Activated naive CD8-positive, alpha-beta T cell treated with anti-CD3 and anti-CD28 coated beads, Interleukin-2, amount 10 ng/mL, durations not matched to agents 7 days and 5 days (primary cell): ENCODE results near the gene PARD3B. TPM values are rescaled to one million over a fixed set of nuclear protein-coding genes. Genes with fewer than 3 reads are reported as not detected.
"Not testable (repeated sequence)": the region's sequence is repeated elsewhere in the genome, so short reads cannot be mapped to it uniquely, and the experiment has no call there.

ENCODE experiments used
- ATAC-seq: fragments of 150-1000 bp; cut with Tn5 transposase; one replicate; pipeline ENCODE4 v1.10.0; 2021; ENCODE audit warnings: low read depth, moderate library complexity
- POLR2A ChIA-PET: fragments of 350-600 bp; sonication (Branson Sonifier 250); formaldehyde crosslinking; loops from one replicate; lab custom pipeline; 2021; ENCODE audit warnings: antibody characterized with exemption; lab: Charles Lee
- DNase-seq: peaks from one replicate; pipeline ENCODE4 v3.0.0; 2021
- H3K27ac Mint-ChIP-seq: one replicate; pipeline ENCODE4 v1.8.0; 2022; ENCODE audit warnings: mild to moderate bottlenecking, mixed read lengths
- H3K27me3 Mint-ChIP-seq: one replicate; pipeline ENCODE4 v1.8.0; 2022; ENCODE audit warnings: mild to moderate bottlenecking, moderate library complexity, mixed read lengths
- H3K36me3 Mint-ChIP-seq: one replicate; pipeline ENCODE4 v1.8.0; 2021; ENCODE audit warnings: mild to moderate bottlenecking, mixed read lengths
- H3K4me1 Mint-ChIP-seq: one replicate; pipeline ENCODE4 v1.8.0; 2021; ENCODE audit warnings: mixed read lengths
- H3K4me3 Mint-ChIP-seq: one replicate; pipeline ENCODE4 v1.8.0; 2022; ENCODE audit warnings: mild to moderate bottlenecking, moderate library complexity, mixed read lengths
- H3K9me3 Mint-ChIP-seq: one replicate; pipeline ENCODE4 v1.8.0; 2021; ENCODE audit warnings: mixed read lengths
- total RNA-seq, 2 experiments: library from RNA; stranded (reverse); gene quantifications; one replicate each; pipeline ENCODE4 v1.2.3, GENCODE V29; 2021

PARD3B gene
- total RNA-seq, 2 experiments from 2014 or later: 0.55 to 1.0 TPM

DNA sequence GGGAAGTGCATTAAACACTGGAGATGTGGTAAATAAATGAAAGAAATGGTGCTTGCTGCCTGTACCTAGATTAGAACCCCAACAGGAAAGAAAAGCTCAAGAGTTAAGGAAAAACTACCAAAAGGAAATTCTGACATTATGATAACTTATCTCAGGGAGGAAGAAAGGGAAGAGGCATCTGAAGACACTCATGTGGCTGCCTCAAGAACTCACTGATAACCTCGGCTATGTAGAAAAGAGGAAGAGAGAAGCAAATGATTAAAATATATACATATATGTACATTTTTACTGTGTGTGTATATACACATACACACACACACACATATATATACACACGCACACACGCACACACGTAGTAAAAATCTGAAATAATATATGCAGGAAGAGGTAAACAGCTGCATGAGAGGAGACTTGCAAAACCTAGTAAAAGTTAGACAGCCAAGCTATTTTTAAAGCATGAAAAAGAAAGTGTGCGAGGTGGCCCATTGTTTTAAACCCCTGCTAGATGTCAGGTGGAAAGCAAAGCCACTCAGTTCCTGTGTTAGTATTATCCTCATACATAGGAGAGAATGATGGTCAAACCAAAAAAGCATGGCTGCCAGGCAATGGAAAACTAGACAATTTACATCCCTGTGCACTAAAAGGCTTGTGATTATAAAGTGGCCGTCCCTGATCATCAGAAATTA is 654.0 kb downstream of the PARD3B start:
- H3K4me1 Mint-ChIP-seq: peaks cover 3% of the 10 kb centered on the region
- peaks cover 4% of the 10 kb centered on the region for H3K9me3 Mint-ChIP-seq
- POLR2A ChIA-PET: no interaction called here
- DNase-seq (no peak), ATAC-seq (no peak)
- no peak overlapping the region for H3K4me3 Mint-ChIP-seq
- H3K27me3 Mint-ChIP-seq: no peaks in the 10 kb centered on the region
- H3K27ac Mint-ChIP-seq: no peak overlapping the region
- H3K36me3 Mint-ChIP-seq: no peaks in the 10 kb centered on the region

DNA sequence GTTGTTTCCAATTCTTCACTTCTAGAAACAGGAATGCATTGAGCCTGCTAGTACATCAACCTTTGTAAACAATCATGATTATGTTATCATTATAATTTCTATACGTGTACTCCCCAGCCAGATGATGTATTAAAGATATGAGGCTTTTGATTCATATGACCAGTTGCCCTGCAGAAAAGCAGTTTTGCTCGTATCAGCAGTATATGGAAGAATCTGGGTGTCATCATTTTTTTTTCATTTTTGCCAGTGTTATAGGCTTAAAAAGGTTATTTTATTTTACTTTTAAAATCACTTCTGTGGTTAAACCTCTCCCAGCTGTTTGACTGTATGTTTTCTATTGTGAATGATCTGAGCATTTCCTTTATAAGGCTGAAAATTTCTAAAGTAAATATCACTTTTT is 665.2 kb downstream of the PARD3B start:
- no peaks in the 10 kb centered on the region for H3K4me1 Mint-ChIP-seq
- no peaks in the 10 kb centered on the region for H3K27me3 Mint-ChIP-seq
- peaks cover 1% of the 10 kb centered on the region for H3K9me3 Mint-ChIP-seq
- no peaks in the 10 kb centered on the region for H3K36me3 Mint-ChIP-seq
- no peak overlapping the region for H3K27ac Mint-ChIP-seq
- POLR2A ChIA-PET: no interaction called here
- no peak overlapping the region for H3K4me3 Mint-ChIP-seq
- DNase-seq: no peak
- no peak for ATAC-seq

DNA sequence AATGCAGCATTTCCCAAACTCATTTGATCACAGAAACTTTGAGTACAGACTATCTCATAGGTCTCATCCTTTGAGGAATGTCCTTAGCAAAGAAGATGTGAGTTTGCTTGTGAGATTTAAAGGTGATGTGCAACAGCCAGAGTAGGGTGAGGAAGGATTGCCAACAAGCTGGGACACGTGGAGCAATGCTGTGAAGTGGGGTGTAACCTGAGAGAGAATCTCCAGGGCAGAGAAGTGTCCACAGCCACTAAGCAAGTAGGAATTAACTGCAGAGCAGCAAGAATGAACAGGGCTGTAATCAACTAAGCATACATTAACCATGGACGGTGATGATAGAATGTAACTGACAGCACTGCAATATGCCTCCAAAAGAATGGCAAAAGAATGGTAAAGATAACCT is 667.1 kb downstream of the PARD3B start:
- Mint-ChIP-seq H3K4me1 (no peaks in the 10 kb centered on the region), H3K27me3 (no peaks in the 10 kb centered on the region), H3K36me3 (no peaks in the 10 kb centered on the region), H3K4me3 (no peak overlapping the region), H3K9me3 (no peaks in the 10 kb centered on the region), H3K27ac (no peak overlapping the region)
- no peak for DNase-seq
- POLR2A ChIA-PET: no interaction called here
- no peak for ATAC-seq

DNA sequence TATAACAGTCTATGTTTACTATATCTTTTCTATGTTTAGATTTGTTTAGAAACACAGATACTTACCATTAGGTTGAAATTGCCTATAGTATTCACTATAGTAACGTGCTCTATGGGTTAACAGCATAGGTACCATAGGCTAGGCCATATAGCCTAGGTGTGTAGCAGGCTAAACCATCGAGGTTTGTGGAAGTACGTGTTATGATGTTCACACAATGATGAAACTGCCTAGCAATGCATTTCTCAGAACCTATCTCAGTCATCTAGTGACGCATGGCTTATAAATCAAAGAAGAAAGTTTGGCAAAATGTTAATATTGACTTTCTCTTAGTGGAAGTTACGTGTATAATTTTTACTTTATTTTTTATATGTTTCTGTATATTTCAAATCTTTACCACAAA is 670.8 kb downstream of the PARD3B start:
- Mint-ChIP-seq H3K36me3 (no peaks in the 10 kb centered on the region), H3K9me3 (no peaks in the 10 kb centered on the region), H3K4me1 (no peaks in the 10 kb centered on the region), H3K27me3 (no peaks in the 10 kb centered on the region), H3K27ac (no peak overlapping the region), H3K4me3 (no peak overlapping the region)
- ATAC-seq: no peak
- DNase-seq: no peak
- POLR2A ChIA-PET: no interaction called here

DNA sequence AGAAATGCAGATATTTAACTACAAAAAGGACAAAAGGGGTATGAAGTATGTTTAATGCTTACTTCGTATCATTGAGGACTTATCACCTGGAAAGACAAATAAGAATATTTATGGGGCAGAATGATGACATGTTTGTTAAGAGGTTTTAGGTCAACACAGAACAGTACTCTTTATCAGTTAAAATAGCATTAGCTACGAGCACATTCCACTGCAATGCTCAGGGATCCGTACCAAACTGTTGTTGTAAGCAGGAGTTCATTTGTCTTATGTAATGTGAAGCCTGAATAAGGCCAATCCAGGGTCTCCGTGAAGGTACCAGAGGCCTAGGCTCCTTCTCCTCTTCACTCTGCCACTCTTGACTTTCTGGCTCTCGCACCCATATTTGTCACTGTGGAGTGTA is 671.3 kb downstream of the PARD3B start:
- no peaks in the 10 kb centered on the region for H3K27me3 Mint-ChIP-seq
- ATAC-seq: no peak
- H3K4me3 Mint-ChIP-seq: no peak overlapping the region
- H3K36me3 Mint-ChIP-seq: no peaks in the 10 kb centered on the region
- H3K4me1 Mint-ChIP-seq: no peaks in the 10 kb centered on the region
- no peak for DNase-seq
- H3K27ac Mint-ChIP-seq: no peak overlapping the region
- POLR2A ChIA-PET: no interaction called here
- H3K9me3 Mint-ChIP-seq: no peaks in the 10 kb centered on the region

DNA sequence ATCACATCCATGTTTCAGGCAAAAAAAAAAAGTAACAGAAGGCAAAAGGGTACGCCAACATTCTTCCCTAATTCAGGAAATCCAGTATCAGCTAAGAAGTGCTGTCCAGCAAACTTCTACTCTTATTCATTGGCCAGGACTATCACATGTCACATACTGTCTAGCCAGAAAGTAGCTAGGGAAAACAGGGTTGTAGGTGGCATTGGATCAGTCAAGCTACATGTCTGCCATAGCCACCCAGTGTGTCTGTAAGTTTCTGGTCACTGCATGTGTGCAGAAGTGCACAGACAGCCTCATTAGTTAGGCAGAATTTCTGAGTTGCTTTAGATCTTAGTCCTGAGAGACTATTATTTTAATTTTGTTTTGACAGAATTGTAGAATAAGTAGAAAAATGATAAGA is 671.7 kb downstream of the PARD3B start:
- POLR2A ChIA-PET: no interaction called here
- H3K36me3 Mint-ChIP-seq: no peaks in the 10 kb centered on the region
- DNase-seq (no peak), ATAC-seq (no peak)
- H3K4me3 Mint-ChIP-seq: no peak overlapping the region
- no peaks in the 10 kb centered on the region for H3K4me1 Mint-ChIP-seq
- H3K27ac Mint-ChIP-seq: no peak overlapping the region
- H3K9me3 Mint-ChIP-seq: no peaks in the 10 kb centered on the region
- H3K27me3 Mint-ChIP-seq: no peaks in the 10 kb centered on the region

DNA sequence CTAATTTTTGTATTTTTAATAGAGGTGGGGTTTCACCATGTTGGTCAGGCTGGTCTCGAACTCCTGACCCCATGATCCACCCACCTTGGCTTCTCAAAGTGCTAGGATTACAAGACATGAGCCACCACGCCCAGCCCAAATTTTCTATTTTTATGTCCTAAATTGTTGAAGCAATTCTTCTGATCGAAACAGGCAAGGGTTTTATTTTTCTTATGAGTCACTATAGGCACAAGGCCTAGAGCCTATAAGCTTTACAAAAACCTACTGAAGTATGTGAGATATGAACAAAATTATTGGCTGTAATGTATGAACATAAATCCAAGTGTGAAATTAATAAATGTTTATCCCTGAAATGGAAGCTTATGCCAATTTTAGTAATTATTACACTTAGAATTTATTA is 672.8 kb downstream of the PARD3B start:
- no peaks in the 10 kb centered on the region for H3K9me3 Mint-ChIP-seq
- H3K36me3 Mint-ChIP-seq: no peaks in the 10 kb centered on the region
- POLR2A ChIA-PET: no interaction called here

DNA sequence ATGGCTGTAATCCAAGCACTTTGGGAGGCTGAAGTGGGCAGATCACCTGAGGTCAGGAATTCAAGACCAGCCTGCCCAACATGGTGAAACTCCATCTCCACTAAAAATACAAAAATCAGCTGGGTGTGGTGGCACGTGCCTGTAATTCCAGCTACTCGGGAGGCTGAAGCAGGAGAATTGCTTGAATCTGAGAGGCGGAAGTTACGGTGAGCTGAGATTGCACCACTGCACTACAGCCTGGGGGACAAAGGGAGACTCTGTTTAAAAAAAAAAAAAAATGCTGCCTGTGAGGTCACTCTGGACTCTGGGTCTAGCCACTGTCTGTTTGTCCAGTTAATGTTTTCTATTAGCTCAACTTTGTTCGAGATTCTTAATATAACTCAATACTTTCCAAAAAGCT is 673.5 kb downstream of the PARD3B start:
- DNase-seq, H3K4me1 Mint-ChIP-seq, H3K36me3 Mint-ChIP-seq, H3K9me3 Mint-ChIP-seq, H3K27me3 Mint-ChIP-seq, H3K4me3 Mint-ChIP-seq, ATAC-seq, POLR2A ChIA-PET, H3K27ac Mint-ChIP-seq: not testable (repeated sequence)

More for the DNA sequence above, 672.8 kb downstream of the PARD3B start:
- Mint-ChIP-seq H3K4me3 (no peak overlapping the region), H3K4me1 (no peaks in the 10 kb centered on the region), H3K27me3 (peaks cover under 1% of the 10 kb centered on the region), H3K27ac (no peak overlapping the region)
- DNase-seq (no peak), ATAC-seq (no peak)

DNA sequence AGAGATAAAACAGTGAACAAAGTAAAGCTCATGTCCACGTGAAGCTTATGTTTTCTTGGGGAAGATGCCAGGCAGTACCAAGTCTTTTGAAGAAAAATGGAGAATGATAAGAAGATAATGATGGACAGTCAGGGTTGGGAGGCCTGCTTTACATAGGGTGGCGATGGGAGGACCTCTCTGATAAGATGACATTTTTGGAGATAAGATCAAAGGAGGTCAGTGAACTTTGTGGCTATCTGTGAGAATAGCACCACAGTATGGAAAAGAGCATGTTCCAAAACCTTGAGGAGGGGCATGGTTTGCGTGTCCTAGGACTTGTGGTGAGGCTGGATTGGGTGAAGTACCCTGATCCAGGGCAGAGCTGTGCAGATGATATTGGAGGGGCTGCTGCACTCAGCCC is 675.3 kb downstream of the PARD3B start:
- Mint-ChIP-seq H3K4me1 (no peaks in the 10 kb centered on the region), H3K9me3 (no peaks in the 10 kb centered on the region), H3K36me3 (no peaks in the 10 kb centered on the region), H3K4me3 (no peak overlapping the region), H3K27me3 (peaks cover 2% of the 10 kb centered on the region), H3K27ac (no peak overlapping the region)
- DNase-seq (no peak), ATAC-seq (no peak)
- POLR2A ChIA-PET: no interaction called here

DNA sequence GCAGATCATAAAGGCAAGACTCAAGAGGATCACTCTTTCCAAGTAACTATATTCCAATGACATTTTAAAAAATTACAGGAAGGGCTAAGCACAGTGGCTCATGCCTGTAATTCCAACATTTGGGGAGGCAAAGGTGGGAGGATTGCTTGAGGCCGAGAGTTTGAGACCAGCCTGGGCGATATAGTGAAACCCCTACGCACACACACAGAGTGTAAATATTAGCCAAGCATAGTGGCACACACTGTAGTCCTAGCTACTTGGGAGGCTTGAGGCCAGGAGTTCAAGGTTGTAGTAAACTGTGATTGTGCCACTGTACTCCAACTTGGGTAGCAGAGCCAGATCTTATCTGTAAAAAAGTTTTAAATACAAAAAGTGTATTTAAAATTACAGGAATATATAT is 686.8 kb downstream of the PARD3B start:
- DNase-seq: no peak
- POLR2A ChIA-PET: no interaction called here
- Mint-ChIP-seq H3K36me3 (peaks cover 2% of the 10 kb centered on the region), H3K27ac (no peak overlapping the region), H3K4me3 (no peak overlapping the region), H3K4me1 (no peaks in the 10 kb centered on the region), H3K27me3 (peaks cover 3% of the 10 kb centered on the region), H3K9me3 (peaks cover 1% of the 10 kb centered on the region)
- no peak for ATAC-seq

DNA sequence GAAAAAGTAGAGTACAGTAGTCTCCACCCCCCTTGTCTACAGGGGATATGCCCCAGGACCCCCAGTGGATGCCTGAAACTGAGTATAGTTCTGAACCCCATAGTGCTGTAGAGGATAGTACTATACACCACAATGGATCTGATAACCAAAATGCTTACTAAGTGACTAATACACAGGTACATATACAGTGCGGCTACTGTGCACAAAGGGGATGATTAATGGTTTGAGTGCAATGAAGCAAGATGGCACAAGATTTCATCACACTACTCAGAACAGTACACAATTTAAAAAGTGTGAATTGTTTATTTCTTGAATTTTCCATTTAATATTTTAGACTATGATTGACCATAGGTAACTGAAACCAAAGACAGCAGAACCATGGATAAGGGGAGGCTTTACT is 690.2 kb downstream of the PARD3B start:
- Mint-ChIP-seq H3K27me3 (no peaks in the 10 kb centered on the region), H3K36me3 (peaks cover 2% of the 10 kb centered on the region), H3K27ac (no peak overlapping the region), H3K9me3 (peaks cover 1% of the 10 kb centered on the region), H3K4me3 (no peak overlapping the region), H3K4me1 (no peaks in the 10 kb centered on the region)
- DNase-seq (no peak), ATAC-seq (no peak)
- POLR2A ChIA-PET: no interaction called here

DNA sequence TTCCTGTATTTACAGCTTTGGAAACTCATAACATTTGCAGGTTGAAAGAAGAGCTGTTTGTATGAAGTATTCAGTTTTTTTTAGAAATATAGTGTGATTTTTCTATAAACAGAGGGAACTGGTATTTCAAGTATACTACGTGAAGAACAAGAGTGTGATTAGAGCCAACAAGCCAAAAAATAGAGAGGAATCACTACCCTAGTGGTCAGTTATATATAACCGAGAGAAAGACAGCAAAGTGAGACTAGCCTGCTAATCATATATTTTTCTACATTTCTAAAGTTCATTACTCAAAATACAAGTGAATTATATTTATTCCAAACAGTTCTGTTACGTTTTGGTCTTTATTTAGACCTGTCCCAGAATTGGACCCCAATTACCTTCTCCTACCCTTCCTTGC is 692.2 kb downstream of the PARD3B start:
- no peak for DNase-seq

DNA sequence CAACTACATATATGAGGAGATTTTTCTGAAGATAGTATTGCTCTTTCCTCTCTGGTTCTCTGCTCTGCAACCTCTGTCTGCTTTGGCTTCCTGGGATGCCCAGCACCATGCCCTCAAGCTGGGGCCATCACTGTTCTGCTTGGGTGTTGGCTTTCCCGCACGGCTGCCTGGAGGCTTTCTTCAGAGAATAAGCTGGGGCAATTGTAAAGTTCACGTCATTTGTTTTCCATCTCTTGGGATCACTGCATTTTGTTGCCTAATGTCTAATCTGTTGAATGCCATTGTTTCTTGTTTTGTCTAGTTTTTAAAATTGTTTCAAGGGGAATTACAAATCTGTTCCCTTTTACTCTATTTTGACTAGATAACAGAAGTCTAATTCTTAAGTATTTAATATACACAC is 699.7 kb downstream of the PARD3B start:
- Mint-ChIP-seq H3K9me3 (no peaks in the 10 kb centered on the region), H3K4me3 (no peak overlapping the region), H3K4me1 (peaks cover 2% of the 10 kb centered on the region), H3K27me3 (no peaks in the 10 kb centered on the region), H3K36me3 (no peaks in the 10 kb centered on the region), H3K27ac (no peak overlapping the region)
- no peak for ATAC-seq
- no peak for DNase-seq
- POLR2A ChIA-PET: no interaction called here

More for the DNA sequence above, 692.2 kb downstream of the PARD3B start:
- peaks cover 1% of the 10 kb centered on the region for H3K9me3 Mint-ChIP-seq
- H3K4me3 Mint-ChIP-seq: no peak overlapping the region
- H3K27ac Mint-ChIP-seq: no peak overlapping the region
- ATAC-seq: no peak
- no peaks in the 10 kb centered on the region for H3K4me1 Mint-ChIP-seq
- peaks cover 2% of the 10 kb centered on the region for H3K36me3 Mint-ChIP-seq
- POLR2A ChIA-PET: no interaction called here
- no peaks in the 10 kb centered on the region for H3K27me3 Mint-ChIP-seq

DNA sequence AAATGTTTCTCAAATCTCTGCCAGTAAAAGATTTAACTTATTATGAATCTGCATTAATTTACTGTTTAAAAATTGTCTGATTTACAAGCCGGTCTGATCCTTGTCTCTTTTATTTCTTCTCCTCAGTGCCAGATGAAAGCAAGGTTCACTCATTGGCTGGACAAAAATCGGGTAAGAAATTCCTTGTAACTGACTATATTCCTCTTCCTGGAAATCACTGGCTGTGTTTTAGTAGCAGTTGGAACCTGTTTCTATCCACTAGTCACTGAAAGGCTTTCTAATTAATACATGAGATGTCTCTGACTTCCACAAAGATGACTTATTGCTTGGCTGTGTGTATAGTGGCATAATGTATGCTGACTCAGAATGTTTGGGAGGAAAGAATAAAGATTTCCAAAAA is 700.4 kb downstream of the PARD3B start:
- Mint-ChIP-seq H3K9me3 (no peaks in the 10 kb centered on the region), H3K27me3 (no peaks in the 10 kb centered on the region), H3K36me3 (no peaks in the 10 kb centered on the region), H3K4me3 (no peak overlapping the region), H3K4me1 (peaks cover 2% of the 10 kb centered on the region), H3K27ac (no peak overlapping the region)
- DNase-seq (no peak), ATAC-seq (no peak)
- POLR2A ChIA-PET: no interaction called here

DNA sequence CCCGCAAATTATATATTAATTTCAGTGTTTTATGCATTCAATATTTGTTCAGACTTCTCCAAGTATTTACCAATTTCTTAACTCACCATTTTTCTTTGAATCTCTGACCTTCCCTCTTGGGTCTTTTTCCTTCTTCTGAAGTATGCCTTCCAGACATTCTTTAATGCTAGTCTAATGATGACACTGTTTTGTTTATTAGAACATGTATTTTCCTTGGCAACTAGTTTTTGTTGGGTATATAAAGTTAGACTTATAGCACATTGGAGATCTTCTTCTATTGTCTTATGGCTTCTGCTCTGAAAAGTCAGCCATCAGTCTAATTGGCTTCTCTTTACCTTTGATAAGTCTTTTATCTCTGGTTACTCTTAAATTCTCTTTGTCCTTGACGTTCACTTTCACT is 713.8 kb downstream of the PARD3B start:
- ATAC-seq: no peak

More for the DNA sequence above, 713.8 kb downstream of the PARD3B start:
- no peaks in the 10 kb centered on the region for H3K4me1 Mint-ChIP-seq
- no peak for DNase-seq
- POLR2A ChIA-PET: no interaction called here
- peaks cover 4% of the 10 kb centered on the region for H3K36me3 Mint-ChIP-seq
- H3K4me3 Mint-ChIP-seq: no peak overlapping the region
- peaks cover 4% of the 10 kb centered on the region for H3K9me3 Mint-ChIP-seq
- H3K27ac Mint-ChIP-seq: no peak overlapping the region
- peaks cover 1% of the 10 kb centered on the region for H3K27me3 Mint-ChIP-seq
